Measurements from ENCODE around the gene ATG14. TPM values are rescaled to one million over a fixed set of nuclear protein-coding genes. Genes with fewer than 3 reads are reported as not detected.
"Not testable (repeated sequence)": the region's sequence is repeated elsewhere in the genome, so short reads cannot be mapped to it uniquely, and the experiment has no call there.

ATG14 gene
- total and polyA plus RNA-seq, 2 experiments from 2014 or later = 7.3 to 15.2 TPM

GRCh38 chr14:55347040-55347439 is 64.6 kb downstream of the ATG14 start:
- Mint-ChIP-seq H3K4me1 (peaks cover 10% of the 10 kb centered on the region), H3K36me3 (ENCODE audit: low read depth) (peaks cover 6% of the 10 kb centered on the region), H3K27me3 (ENCODE audit: insufficient read depth, low read depth, poor library complexity) (no peaks in the 10 kb centered on the region), H3K27ac (no peak overlapping the region), H3K4me3 (no peak overlapping the region), H3K9me3 (no peaks in the 10 kb centered on the region)
- no peak overlapping the region for H3K4me3 ChIP-seq
- H3K27me3 ChIP-seq (ENCODE audit: insufficient read depth) = no peaks in the 10 kb centered on the region
- H2AFZ ChIP-seq = no peak overlapping the region
- 0 out of 2 replicates have a peak overlapping the region, but pooled peaks have one; percentile 26 for H3K27ac ChIP-seq (ENCODE audit: low read depth)
- peaks cover 11% of the 10 kb centered on the region; the same call in 1 of the 2 replicates for H3K4me1 ChIP-seq (ENCODE audit: insufficient read depth)
- H3F3A ChIP-seq (replicated peaks; ENCODE audit: low read depth) = no peaks in the 10 kb centered on the region
- no peak for ATAC-seq
- no peaks in the 10 kb centered on the region for H3K36me3 ChIP-seq (ENCODE audit: insufficient read depth)
- peaks cover 10% of the 10 kb centered on the region; the same call in 1 of the 2 replicates for H4K20me1 ChIP-seq (replicated peaks; ENCODE audit: insufficient read depth)
- no peak overlapping the region for H3K4me2 ChIP-seq
- H3K79me2 ChIP-seq (replicated peaks; ENCODE audit: insufficient read depth) = peaks cover 19% of the 10 kb centered on the region
- H3K9me2 ChIP-seq (ENCODE audit: insufficient read depth) = no peaks in the 10 kb centered on the region
- no peak for DNase-seq (ENCODE audit: low spot score)
- TF ChIP-seq ZNF462 (CRISPR knock-in tag; IDR thresholded peaks at IDR 0.05) = no peak
- no peak for TF ChIP-seq STAT1 (IDR thresholded peaks at IDR 0.05; ENCODE audit: unreplicated experiment)
- TF ChIP-seq ZNF114 (CRISPR knock-in tag; IDR thresholded peaks at IDR 0.05) = no peak
- TF ChIP-seq REST (IDR thresholded peaks at IDR 0.05; ENCODE audit: unreplicated experiment) = no peak
- no peak for TF ChIP-seq ZNF331 (CRISPR knock-in tag; IDR thresholded peaks at IDR 0.05; ENCODE audit: low read depth)
- TF ChIP-seq NANOG (IDR thresholded peaks at IDR 0.05; ENCODE audit: borderline replicate concordance) = no peak
- no peak for TF ChIP-seq JUNB (IDR thresholded peaks at IDR 0.05; ENCODE audit: unreplicated experiment)

- not testable (repeated sequence) for H3K27me3 ChIP-seq (ENCODE audit: insufficient read depth); H3K4me3 Mint-ChIP-seq; DNase-seq (ENCODE audit: low spot score); H3K9me2 ChIP-seq (ENCODE audit: insufficient read depth); H4K20me1 ChIP-seq (replicated peaks; ENCODE audit: insufficient read depth); H2AFZ ChIP-seq; H3K4me3 ChIP-seq; H3K27ac Mint-ChIP-seq; H3K27ac ChIP-seq (ENCODE audit: low read depth); H3K36me3 Mint-ChIP-seq (ENCODE audit: low read depth); H3K36me3 ChIP-seq (ENCODE audit: insufficient read depth); H3K4me2 ChIP-seq; ATAC-seq; H3K4me1 ChIP-seq (ENCODE audit: insufficient read depth); H3F3A ChIP-seq (replicated peaks; ENCODE audit: low read depth); H3K9me3 Mint-ChIP-seq; H3K27me3 Mint-ChIP-seq (ENCODE audit: insufficient read depth, low read depth, poor library complexity)
- H3K4me1 Mint-ChIP-seq = peaks cover 15% of the 10 kb centered on the region
- peaks cover 22% of the 10 kb centered on the region for H3K79me2 ChIP-seq (replicated peaks; ENCODE audit: insufficient read depth)
Observed at GRCh38 chr14:55344582-55345163, 67.0 kb downstream of the ATG14 start.

All from GM23338 (cell line).